GM12875 (cell line): ENCODE measurements around the gene GALP.
"Not testable (repeated sequence)": the region's sequence is repeated elsewhere in the genome, so short reads cannot be mapped to it uniquely, and the experiment has no call there.

Experiments
- H3K4me3 ChIP-seq: one replicate; pipeline ENCODE4 v1.5.1; 2011; ENCODE audit warnings: low read depth, low read length, control low read depth
- TF ChIP-seq, protein P1 (sequence below): IDR thresholded peaks from 2 replicates; pipeline ENCODE4 v1.5.1; 2011; ENCODE audit warnings: low read depth, mild to moderate bottlenecking, control low read depth, inconsistent platforms, low read length, moderate library complexity, borderline replicate concordance; ENCODE audit not compliant: insufficient read depth

Gene GALP

DNA sequence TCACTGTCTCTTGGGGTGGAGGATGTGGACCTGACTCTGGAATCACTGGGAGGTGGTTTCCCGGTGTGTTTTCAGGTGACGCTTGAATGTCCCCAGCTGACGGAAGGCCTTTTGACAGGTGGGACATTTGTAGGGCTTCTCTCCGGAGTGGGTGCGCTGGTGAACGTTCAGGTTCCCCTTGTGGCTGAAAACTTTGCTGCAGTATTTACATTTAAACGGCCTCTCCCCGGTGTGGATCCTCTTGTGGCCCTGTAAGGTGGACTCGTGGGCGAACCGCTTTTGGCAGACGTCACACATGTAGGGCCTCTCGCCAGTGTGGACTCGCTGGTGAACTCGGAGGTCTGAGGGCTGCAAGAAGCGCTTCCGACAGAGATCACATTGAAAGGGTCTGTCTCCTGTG is 14.0 kb downstream of the GALP start:
- TF ChIP-seq, protein P1, sequence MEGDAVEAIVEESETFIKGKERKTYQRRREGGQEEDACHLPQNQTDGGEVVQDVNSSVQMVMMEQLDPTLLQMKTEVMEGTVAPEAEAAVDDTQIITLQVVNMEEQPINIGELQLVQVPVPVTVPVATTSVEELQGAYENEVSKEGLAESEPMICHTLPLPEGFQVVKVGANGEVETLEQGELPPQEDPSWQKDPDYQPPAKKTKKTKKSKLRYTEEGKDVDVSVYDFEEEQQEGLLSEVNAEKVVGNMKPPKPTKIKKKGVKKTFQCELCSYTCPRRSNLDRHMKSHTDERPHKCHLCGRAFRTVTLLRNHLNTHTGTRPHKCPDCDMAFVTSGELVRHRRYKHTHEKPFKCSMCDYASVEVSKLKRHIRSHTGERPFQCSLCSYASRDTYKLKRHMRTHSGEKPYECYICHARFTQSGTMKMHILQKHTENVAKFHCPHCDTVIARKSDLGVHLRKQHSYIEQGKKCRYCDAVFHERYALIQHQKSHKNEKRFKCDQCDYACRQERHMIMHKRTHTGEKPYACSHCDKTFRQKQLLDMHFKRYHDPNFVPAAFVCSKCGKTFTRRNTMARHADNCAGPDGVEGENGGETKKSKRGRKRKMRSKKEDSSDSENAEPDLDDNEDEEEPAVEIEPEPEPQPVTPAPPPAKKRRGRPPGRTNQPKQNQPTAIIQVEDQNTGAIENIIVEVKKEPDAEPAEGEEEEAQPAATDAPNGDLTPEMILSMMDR: peak; percentile 2; the same call in 1 of the 2 replicates
- no peak overlapping the region for H3K4me3 ChIP-seq

DNA sequence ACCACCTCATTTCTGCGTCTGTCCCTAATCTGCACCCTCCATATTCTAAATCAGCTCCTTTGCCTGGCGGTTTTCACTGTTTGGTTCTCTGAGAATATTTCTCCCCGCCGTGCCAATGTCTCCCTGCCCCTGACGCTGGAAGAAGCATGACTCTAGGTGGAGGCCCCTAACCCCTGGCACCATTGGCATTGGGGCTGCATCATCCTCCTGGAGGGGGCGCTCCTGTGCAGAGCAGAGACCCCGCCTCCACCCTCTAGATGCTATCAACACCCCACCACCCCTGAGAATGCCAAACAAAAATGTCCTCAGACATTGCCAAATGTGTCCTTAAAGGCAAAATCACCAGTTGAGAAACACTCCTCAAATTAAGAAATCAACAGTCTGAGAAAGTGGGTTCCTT is 15.3 kb downstream of the GALP start:
- TF ChIP-seq, protein P1: 0 out of 2 replicates have a peak, but pooled peaks have one; percentile 1
- H3K4me3 ChIP-seq: no peak overlapping the region

DNA sequence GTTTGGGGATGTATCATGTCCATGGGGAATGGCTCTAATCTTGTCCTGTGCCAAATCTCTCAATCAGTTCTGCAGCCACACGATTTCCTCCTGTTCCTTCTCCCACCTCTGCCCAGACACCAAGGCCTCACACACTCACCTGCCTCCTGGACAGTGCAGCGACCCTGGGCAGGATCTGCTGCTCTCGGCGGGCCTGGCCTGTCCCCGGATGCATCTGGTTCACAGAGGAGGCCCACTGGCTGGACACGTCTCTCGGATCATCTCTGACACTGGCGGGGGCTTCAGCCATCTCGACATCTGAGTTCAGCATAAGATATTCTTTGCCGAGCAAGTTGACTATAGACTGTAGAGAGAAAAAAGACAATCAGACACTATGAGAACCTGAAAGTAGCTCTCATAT is 15.9 kb downstream of the GALP start:
- TF ChIP-seq, protein P1: no peak

DNA sequence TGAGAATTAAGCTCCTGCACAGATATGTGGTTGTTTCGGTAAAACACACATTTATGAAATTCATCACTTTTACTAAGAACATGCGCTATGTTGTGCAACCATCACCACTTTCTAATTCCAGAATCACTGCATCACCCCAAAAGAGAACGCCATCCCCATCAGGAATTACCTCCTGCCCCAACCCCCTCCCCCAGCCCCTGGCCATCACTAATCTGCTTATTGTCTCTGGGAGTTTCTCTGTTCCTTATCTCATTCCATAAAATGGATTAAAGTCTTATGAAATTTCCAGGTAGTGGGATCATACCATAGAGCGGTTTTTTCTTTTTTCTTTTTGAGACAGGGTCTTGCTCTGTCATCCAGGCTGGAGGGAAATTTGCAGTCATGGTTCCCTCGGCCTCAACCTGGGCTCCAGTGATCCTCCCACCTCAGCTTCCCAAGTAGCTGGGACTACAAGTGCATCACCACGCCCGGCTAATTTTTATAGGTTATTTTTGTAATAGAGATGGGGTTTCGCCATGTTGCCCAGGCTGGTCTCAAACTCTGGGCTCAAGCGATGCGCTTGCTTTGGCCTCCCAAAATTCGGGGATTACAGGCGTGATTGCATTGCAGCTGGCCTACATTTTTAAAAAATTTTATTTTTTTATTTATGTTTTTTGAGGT is 18.3 kb downstream of the GALP start:
- H3K4me3 ChIP-seq: no peak overlapping the region
- TF ChIP-seq, protein P1: no peak

More for the DNA sequence above, 15.9 kb downstream of the GALP start:
- no peak overlapping the region for H3K4me3 ChIP-seq

DNA sequence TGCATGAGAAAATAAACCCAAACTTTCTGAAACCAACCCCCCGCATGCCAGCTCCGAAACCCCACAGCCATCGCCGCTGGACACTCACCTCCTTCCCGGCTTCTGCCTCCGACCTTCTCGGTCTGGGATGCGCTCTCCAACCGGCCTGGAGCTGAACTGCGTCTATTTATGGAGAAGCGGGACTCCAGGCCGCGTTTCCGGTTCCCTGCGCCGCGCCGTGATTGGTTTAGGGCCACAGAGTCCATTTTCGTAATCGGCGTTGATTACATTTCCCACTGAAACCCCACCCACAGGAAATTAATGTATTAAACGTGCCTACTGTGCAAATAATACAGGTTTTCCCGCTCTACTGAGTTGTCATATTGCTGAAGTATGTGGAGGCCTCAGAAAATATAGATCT is 21.8 kb downstream of the GALP start, which contains the start of gene ZSCAN5B:
Gene ZSCAN5B (minus strand): TSS at position 138 of the 400 bp plus-strand sequence. CDS start 4,731 bp downstream, outside the sequence.
- not testable (repeated sequence) for H3K4me3 ChIP-seq

DNA sequence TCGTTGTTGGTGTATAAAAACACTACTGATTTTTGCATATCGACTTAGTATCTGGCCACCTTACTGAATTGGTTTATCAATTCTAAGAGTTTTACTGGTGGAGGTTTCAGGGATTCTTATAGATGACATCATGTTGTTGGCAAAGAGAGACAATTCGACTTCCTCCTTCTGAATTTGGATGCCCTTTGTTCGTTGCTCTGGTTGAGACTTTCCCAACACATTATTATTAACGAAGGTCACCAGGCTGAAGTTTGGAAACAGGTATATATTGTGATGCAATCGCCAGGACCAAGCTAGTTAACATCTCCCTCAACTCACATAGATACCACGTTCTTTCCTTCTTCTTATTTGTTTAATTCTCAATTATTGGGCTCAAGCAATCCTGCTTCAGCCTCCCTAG is 23.9 kb downstream of the GALP start:
- TF ChIP-seq, protein P1: no peak
- H3K4me3 ChIP-seq: no peak overlapping the region

DNA sequence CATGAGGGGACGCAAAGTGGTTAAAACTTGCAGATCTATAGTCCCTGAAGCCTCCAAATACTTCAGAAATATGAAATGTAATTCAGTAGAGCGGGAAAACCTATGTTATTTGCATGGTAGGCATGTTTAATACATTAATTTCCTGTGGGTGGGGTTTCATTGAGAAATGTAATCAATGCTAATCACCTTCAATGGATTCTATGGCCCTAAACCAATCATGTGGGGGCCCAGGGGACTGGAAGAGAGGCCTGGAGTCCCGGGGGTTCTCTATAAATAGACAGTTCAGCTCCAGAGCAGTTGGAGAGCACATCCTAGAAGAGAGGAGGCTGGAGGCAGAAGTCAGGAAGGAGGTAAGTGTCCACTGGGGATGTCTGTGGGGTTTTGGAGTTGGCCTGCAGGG is 26.2 kb downstream of the GALP start, which contains the start of gene ZSCAN5C:
Gene ZSCAN5C (plus strand): TSS at position 301 of the 400 bp plus-strand sequence. CDS start 3,641 bp downstream, outside the sequence.
- H3K4me3 ChIP-seq: no peak within 1 kb of the TSS
- TF ChIP-seq, protein P1: no peak

DNA sequence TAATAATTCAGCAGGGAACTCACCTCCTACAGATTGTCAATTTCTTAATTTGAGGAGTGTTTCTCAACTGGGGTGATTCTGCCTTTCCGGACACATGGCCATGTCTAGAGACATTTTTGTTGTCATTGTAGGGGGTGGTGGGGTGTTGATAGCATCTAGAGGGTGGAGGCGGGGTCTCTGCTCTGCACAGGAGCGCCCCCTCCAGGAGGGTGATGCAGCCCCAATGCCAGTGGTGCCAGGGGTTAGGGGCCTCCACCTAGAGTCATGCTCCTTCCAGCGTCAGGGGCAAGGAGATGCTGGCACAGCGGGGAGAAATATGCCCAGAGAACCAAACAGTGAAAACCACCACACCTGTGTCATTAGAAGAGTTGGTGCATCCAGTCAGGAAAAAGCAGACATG is 31.8 kb downstream of the GALP start:
- H3K4me3 ChIP-seq: not testable (repeated sequence)
